OCI-LY3 (cell line): ENCODE data around the gene UST.

Source experiments
- CTCF ChIP-seq: fragments of 200-600, 300-600 bp; sonication (generic); IDR thresholded peaks from 2 replicates; pipeline ENCODE4 v1.5.1; 2014; ENCODE audit warnings: antibody characterized with exemption, low read length, low read depth
- EZH2phosphoT487 ChIP-seq: fragments of 200-600 bp; shearing (Covaris generic); IDR thresholded peaks from 2 replicates; pipeline ENCODE4 v1.6.1; 2018; ENCODE audit warnings: antibody characterized with exemption, mixed run types, low read depth

GRCh38 chr6:148968771-148969602 lies 222.2 kb downstream of the UST start:
- TF ChIP-seq CTCF (no peak), EZH2phosphoT487 (no peak)
